MG63 (cell line): Measurements from ENCODE around the gene DACT2. TPM values are rescaled to one million over a fixed set of nuclear protein-coding genes. Genes with fewer than 3 reads are reported as not detected.
"Not testable (repeated sequence)": the region's sequence is repeated elsewhere in the genome, so short reads cannot be mapped to it uniquely, and the experiment has no call there.

ENCODE experiments used
- DNase-seq: peaks from one replicate; pipeline ENCODE4 v3.0.0-alpha.2; 2020
- H3K27me3 ChIP-seq: fragments of 250-450 bp; sonication (Bioruptor Pico); 2 replicates; pipeline ENCODE4 v1.5.1; 2020; ENCODE audit warnings: mild to moderate bottlenecking, moderate library complexity
- H3K36me3 ChIP-seq: fragments of 250-450 bp; sonication (Bioruptor Pico); 2 replicates; pipeline ENCODE4 v1.5.1; 2020; ENCODE audit warnings: mild to moderate bottlenecking, moderate library complexity
- H3K4me3 ChIP-seq: fragments of 250-450 bp; sonication (Bioruptor Pico); 2 replicates; pipeline ENCODE4 v1.5.1; 2020; ENCODE audit warnings: mild to moderate bottlenecking, moderate library complexity
- H3K9me3 ChIP-seq: fragments of 250-450 bp; sonication (Bioruptor Pico); 2 replicates; pipeline ENCODE4 v1.5.1; 2020; ENCODE audit warnings: mild to moderate bottlenecking, moderate library complexity
- total RNA-seq: library from RNA; depleted of rRNA; stranded (reverse); fragments of >200 nt; shearing (Covaris generic); gene quantifications from 2 replicates; pipeline ENCODE4 v1.2.3, GENCODE V29; 2014; ENCODE audit warnings: low replicate concordance

DACT2 gene
- total RNA-seq, 1 experiment from 2014 or later: not detected

GRCh38 chr6:168356872-168357271 is 37.3 kb upstream of the DACT2 start:
- H3K4me3 ChIP-seq, DNase-seq, H3K9me3 ChIP-seq, H3K36me3 ChIP-seq, H3K27me3 ChIP-seq: not testable (repeated sequence)

GRCh38 chr6:168355716-168356522 is 36.3 kb upstream of the DACT2 start:
- Histone ChIP-seq H3K27me3 (no peaks in the 10 kb centered on the region), H3K9me3 (peaks cover 14% of the 10 kb centered on the region), H3K36me3 (no peaks in the 10 kb centered on the region), H3K4me3 (no peak overlapping the region)
- peak; percentile 72 for DNase-seq

- no peak overlapping the region for H3K4me3 ChIP-seq
- no peaks in the 10 kb centered on the region for H3K27me3 ChIP-seq
- H3K9me3 ChIP-seq: peaks cover 11% of the 10 kb centered on the region
- no peaks in the 10 kb centered on the region for H3K36me3 ChIP-seq
- no peak for DNase-seq
Measured at GRCh38 chr6:168354338-168354737, 34.8 kb upstream of the DACT2 start.

- Histone ChIP-seq H3K36me3 (no peaks in the 10 kb centered on the region), H3K27me3 (no peaks in the 10 kb centered on the region), H3K4me3 (no peak overlapping the region), H3K9me3 (peaks cover 11% of the 10 kb centered on the region)
- no peak for DNase-seq
Measured at GRCh38 chr6:168353041-168353440, 33.5 kb upstream of the DACT2 start.

- Histone ChIP-seq H3K4me3 (no peak overlapping the region), H3K27me3 (no peaks in the 10 kb centered on the region), H3K36me3 (no peaks in the 10 kb centered on the region), H3K9me3 (peaks cover 11% of the 10 kb centered on the region)
- no peak for DNase-seq
Measured at GRCh38 chr6:168352096-168352495, 32.5 kb upstream of the DACT2 start.

- Histone ChIP-seq H3K9me3 (peaks cover 11% of the 10 kb centered on the region), H3K27me3 (no peaks in the 10 kb centered on the region), H3K4me3 (no peak overlapping the region), H3K36me3 (no peaks in the 10 kb centered on the region)
- no peak for DNase-seq
Measured at GRCh38 chr6:168349718-168350210, 30.2 kb upstream of the DACT2 start.

- Histone ChIP-seq H3K27me3 (no peaks in the 10 kb centered on the region), H3K4me3 (no peak overlapping the region), H3K9me3 (peaks cover 11% of the 10 kb centered on the region), H3K36me3 (no peaks in the 10 kb centered on the region)
- DNase-seq: no peak
Measured at GRCh38 chr6:168348186-168348585, 28.6 kb upstream of the DACT2 start.

- DNase-seq: no peak
- H3K36me3 ChIP-seq: no peaks in the 10 kb centered on the region
- peaks cover 11% of the 10 kb centered on the region for H3K9me3 ChIP-seq
- no peak overlapping the region for H3K4me3 ChIP-seq
- no peaks in the 10 kb centered on the region for H3K27me3 ChIP-seq
Measured at GRCh38 chr6:168347615-168348014, 28.0 kb upstream of the DACT2 start.

GRCh38 chr6:168347053-168347452 is 27.5 kb upstream of the DACT2 start:
- H3K4me3 ChIP-seq: no peak overlapping the region
- no peaks in the 10 kb centered on the region for H3K27me3 ChIP-seq
- no peak for DNase-seq
- H3K9me3 ChIP-seq: peaks cover 11% of the 10 kb centered on the region
- H3K36me3 ChIP-seq: no peaks in the 10 kb centered on the region

GRCh38 chr6:168345896-168346754 is 26.5 kb upstream of the DACT2 start:
- peaks cover 2% of the 10 kb centered on the region; the same call in 1 of the 2 replicates for H3K9me3 ChIP-seq
- no peaks in the 10 kb centered on the region for H3K27me3 ChIP-seq
- no peak overlapping the region for H3K4me3 ChIP-seq
- no peak for DNase-seq
- H3K36me3 ChIP-seq: no peaks in the 10 kb centered on the region

GRCh38 chr6:168345266-168345665 is 25.7 kb upstream of the DACT2 start:
- Histone ChIP-seq H3K9me3 (no peaks in the 10 kb centered on the region), H3K36me3 (no peaks in the 10 kb centered on the region)
- DNase-seq: no peak

GRCh38 chr6:168344338-168344737 is 24.8 kb upstream of the DACT2 start:
- no peak for DNase-seq
- no peak overlapping the region for H3K4me3 ChIP-seq
- no peaks in the 10 kb centered on the region for H3K9me3 ChIP-seq
- H3K36me3 ChIP-seq: no peaks in the 10 kb centered on the region
- H3K27me3 ChIP-seq: no peaks in the 10 kb centered on the region

More at GRCh38 chr6:168345266-168345665, 25.7 kb upstream of the DACT2 start:
- Histone ChIP-seq H3K27me3 (no peaks in the 10 kb centered on the region), H3K4me3 (no peak overlapping the region)

GRCh38 chr6:168343239-168344150 is 23.9 kb upstream of the DACT2 start:
- no peaks in the 10 kb centered on the region for H3K36me3 ChIP-seq
- H3K27me3 ChIP-seq: no peaks in the 10 kb centered on the region
- H3K9me3 ChIP-seq: no peaks in the 10 kb centered on the region
- no peak overlapping the region for H3K4me3 ChIP-seq
- no peak for DNase-seq

GRCh38 chr6:168342636-168343035 is 23.1 kb upstream of the DACT2 start:
- no peaks in the 10 kb centered on the region for H3K36me3 ChIP-seq
- DNase-seq: no peak

GRCh38 chr6:168341280-168341900 is 21.8 kb upstream of the DACT2 start:
- no peaks in the 10 kb centered on the region for H3K36me3 ChIP-seq
- no peaks in the 10 kb centered on the region for H3K27me3 ChIP-seq
- H3K4me3 ChIP-seq: no peak overlapping the region
- DNase-seq: no peak
- H3K9me3 ChIP-seq: no peaks in the 10 kb centered on the region

More at GRCh38 chr6:168342636-168343035, 23.1 kb upstream of the DACT2 start:
- Histone ChIP-seq H3K27me3 (no peaks in the 10 kb centered on the region), H3K4me3 (no peak overlapping the region), H3K9me3 (no peaks in the 10 kb centered on the region)

- Histone ChIP-seq H3K27me3 (no peaks in the 10 kb centered on the region), H3K9me3 (no peaks in the 10 kb centered on the region), H3K36me3 (no peaks in the 10 kb centered on the region), H3K4me3 (no peak overlapping the region)
- no peak for DNase-seq
Measured at GRCh38 chr6:168340819-168341218, 21.2 kb upstream of the DACT2 start.
